ENCODE data around the gene DLG2.

The DLG2 gene

DNA sequence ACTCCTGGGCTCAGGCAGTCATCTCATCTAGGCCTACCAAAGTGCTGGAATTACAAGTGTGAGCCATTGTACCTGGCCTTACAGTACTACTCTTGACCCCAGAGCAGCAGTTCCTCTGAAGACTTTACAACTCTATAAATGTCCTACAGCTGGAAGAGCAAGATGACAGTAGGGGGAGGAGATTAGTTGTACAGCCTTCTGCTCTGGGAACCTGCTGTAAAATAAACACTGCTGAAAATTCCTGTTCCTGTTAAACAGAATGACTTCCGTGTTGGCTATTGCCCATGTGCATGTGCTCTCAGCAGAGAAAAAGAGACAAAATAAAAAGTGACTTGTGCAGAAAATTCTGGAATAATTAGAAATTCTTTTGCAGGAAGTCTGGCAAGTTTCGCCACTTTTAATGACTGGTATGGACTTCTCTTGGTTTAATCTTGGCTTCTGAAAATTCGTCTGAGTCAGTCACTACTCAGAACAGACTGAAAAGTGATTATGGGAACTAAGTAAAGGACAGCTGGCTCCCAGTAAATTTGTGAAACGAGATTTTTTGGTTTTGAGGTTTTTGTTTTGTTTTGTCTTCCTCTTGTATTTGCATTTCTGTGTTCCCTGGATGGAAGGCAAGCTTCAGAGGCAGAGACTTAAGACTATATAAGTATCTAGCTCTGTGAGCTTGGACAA lies 955.7 kb downstream of the DLG2 start:
- no peak overlapping the region for H3K4me3 ChIP-seq (ENCODE audit: low read depth, low read length)
- TF ChIP-seq, protein P1, sequence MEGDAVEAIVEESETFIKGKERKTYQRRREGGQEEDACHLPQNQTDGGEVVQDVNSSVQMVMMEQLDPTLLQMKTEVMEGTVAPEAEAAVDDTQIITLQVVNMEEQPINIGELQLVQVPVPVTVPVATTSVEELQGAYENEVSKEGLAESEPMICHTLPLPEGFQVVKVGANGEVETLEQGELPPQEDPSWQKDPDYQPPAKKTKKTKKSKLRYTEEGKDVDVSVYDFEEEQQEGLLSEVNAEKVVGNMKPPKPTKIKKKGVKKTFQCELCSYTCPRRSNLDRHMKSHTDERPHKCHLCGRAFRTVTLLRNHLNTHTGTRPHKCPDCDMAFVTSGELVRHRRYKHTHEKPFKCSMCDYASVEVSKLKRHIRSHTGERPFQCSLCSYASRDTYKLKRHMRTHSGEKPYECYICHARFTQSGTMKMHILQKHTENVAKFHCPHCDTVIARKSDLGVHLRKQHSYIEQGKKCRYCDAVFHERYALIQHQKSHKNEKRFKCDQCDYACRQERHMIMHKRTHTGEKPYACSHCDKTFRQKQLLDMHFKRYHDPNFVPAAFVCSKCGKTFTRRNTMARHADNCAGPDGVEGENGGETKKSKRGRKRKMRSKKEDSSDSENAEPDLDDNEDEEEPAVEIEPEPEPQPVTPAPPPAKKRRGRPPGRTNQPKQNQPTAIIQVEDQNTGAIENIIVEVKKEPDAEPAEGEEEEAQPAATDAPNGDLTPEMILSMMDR (IDR thresholded peaks at IDR 0.05; ENCODE audit: low read depth, low read length, missing control alignments) = no peak
- no peak for DNase-seq (ENCODE audit: low read depth)

DNA sequence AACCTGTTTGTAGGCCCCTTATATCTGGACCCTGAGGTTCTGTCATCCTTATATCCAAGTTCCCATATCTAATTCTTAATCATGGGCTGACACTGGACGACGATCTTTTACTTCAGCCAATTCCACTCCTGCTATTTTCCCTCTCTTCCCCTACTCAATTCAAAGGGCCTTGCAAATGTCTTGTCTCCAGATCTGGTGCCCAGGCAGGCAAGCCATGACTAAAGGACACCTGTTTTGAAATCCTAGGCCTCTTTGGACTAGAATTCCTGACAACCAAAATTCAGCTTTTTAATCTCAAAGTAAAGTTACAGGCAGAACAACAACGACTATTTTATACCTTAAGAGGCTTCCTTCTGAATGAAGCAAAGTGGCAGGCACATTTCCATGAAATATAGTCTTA lies 963.4 kb downstream of the DLG2 start:
- H3K4me3 ChIP-seq (ENCODE audit: low read depth, low read length) = no peak overlapping the region
- no peak for DNase-seq (ENCODE audit: low read depth)
- TF ChIP-seq, protein P1 (IDR thresholded peaks at IDR 0.05; ENCODE audit: low read depth, low read length, missing control alignments) = no peak

DNA sequence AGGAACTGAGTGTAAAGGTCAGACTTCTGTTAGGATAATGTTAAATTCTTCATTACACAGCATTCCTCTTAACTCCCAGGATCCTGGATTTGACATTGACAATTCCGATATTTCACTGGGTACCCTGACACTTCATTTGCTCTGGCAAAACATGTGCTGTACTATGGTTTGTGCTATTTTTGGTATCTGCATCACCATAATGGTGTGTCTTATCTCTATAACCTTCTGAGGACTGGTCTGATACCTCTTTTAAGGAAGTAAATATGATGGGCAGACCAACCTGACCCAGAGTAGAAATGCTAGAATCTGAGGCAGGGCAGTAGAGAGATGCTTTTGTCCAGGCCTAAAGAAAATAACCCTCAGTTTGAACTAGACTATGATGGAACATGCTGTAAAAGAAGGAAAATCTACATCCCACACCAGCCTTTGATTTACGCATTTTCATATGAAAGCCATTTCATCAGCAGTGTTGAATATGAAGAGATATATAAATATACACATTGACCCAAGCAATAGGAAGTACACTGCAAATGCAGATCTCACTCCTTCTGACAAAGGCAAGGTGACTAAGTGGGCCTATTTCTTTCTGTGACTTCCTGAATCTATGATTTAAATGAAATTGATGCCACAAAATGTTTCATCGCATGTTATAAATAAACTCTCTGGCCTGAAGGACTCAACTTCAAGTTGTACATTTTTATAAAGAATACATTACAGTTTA lies 966.7 kb downstream of the DLG2 start:
- TF ChIP-seq, protein P1 (IDR thresholded peaks at IDR 0.05; ENCODE audit: low read depth, low read length, missing control alignments) = no peak
- DNase-seq (ENCODE audit: low read depth) = no peak
- no peak overlapping the region for H3K4me3 ChIP-seq (ENCODE audit: low read depth, low read length)

DNA sequence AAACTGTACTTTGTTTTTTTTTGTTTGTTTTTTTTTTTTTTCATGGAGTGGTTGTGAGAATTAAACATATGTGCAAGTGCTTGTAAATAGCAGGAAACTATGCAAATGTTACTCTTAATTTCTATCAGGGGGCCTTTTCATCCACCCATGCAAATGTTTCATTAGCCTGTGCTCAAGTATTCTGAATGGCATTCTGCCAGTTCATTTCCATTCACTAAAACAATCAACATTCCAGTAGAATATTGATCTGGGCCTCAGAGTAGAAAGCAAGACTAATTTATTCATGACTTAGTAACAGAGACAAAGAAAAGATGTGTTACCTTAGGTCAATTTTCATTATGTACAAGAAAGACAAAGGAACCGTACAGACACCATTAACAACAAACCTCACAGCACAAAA lies 971.4 kb downstream of the DLG2 start:
- TF ChIP-seq, protein P1 (IDR thresholded peaks at IDR 0.05; ENCODE audit: low read depth, low read length, missing control alignments) = no peak
- DNase-seq (ENCODE audit: low read depth) = no peak
- no peak overlapping the region for H3K4me3 ChIP-seq (ENCODE audit: low read depth, low read length)

DNA sequence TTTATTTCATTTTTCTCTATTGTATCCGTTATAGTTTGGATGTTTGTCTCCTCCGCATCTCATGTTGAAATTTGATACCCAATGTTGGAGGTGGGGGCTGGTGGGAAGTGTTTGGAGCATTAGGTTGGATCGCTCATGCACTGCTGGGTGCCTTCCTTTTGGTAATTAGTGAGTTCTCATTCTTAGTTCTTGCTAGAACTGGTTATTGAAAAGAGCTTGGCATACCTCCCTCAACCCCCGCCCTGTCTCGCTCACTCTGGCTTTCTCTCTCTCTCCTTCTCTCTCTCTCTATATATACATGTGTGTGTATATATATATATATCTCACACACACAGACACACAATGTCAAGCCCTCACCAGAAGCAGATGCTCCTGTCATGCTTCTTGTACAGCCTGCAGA lies 978.7 kb downstream of the DLG2 start:
- no peak for DNase-seq (ENCODE audit: low read depth)
- no peak overlapping the region for H3K4me3 ChIP-seq (ENCODE audit: low read depth, low read length)

DNA sequence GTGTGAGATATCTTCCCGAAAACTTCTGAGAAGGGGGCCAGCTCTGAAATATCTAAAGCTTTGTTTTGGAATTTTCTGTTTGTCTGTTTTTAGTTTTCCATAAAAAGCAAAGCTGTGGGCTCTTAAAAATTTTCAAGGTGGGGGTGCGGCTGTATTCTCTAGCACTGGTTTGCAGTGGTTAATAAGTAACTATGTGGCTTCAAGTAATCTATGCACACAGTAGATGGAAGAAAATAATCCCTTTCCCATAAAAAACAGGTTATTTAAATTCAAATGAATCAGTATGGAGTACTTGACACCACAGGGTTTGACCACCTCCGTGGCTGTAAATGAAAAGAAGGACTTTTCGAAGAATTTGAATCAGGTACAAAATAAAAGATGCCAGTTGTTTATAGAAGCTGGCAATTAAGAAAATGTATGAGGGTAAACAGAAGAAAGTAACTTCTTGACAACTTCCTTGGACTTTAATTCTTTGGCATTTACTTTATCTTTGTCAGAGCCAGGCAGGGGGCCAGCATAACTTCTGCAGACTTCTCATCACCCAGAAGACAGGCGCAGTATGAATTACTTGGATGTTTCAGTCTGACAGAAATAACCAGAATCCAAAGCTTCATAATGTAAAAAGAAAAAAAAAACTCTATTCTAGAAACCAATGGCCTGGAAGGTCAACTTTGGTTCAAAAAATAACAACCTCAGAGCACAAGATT lies 981.0 kb downstream of the DLG2 start:
- no peak overlapping the region for H3K4me3 ChIP-seq (ENCODE audit: low read depth, low read length)
- TF ChIP-seq, protein P1 (IDR thresholded peaks at IDR 0.05; ENCODE audit: low read depth, low read length, missing control alignments) = no peak
- no peak for DNase-seq (ENCODE audit: low read depth)

More for the DNA sequence above, 978.7 kb downstream of the DLG2 start:
- TF ChIP-seq, protein P1 (IDR thresholded peaks at IDR 0.05; ENCODE audit: low read depth, low read length, missing control alignments) = no peak

All from GM12864 (cell line).